ENCODE measurements around the gene TMEM53.

DNA sequence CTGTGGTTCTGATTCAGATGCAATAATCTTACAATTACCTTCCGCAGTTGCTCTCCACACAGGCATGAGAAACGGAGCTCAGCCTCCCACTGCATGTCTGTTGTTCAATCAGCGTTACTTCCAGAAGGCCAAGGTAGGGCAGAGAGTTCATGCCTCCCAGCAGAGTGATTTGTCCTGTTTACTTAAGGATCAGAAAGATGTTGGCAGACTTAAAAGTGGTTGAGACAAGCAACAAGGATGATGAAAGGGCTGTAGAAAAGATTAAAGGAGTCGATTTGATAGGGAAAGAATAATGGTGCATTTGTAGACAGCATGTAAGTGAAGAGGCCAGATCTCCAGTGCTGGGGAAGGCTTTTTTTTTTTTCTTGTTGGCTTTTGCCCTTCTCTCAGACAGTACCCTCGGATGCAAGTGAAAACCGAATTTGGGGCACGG, 26.9 kb upstream of the TMEM53 start:
- TF ChIP-seq, protein P1, sequence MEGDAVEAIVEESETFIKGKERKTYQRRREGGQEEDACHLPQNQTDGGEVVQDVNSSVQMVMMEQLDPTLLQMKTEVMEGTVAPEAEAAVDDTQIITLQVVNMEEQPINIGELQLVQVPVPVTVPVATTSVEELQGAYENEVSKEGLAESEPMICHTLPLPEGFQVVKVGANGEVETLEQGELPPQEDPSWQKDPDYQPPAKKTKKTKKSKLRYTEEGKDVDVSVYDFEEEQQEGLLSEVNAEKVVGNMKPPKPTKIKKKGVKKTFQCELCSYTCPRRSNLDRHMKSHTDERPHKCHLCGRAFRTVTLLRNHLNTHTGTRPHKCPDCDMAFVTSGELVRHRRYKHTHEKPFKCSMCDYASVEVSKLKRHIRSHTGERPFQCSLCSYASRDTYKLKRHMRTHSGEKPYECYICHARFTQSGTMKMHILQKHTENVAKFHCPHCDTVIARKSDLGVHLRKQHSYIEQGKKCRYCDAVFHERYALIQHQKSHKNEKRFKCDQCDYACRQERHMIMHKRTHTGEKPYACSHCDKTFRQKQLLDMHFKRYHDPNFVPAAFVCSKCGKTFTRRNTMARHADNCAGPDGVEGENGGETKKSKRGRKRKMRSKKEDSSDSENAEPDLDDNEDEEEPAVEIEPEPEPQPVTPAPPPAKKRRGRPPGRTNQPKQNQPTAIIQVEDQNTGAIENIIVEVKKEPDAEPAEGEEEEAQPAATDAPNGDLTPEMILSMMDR (IDR thresholded peaks at IDR 0.05) = no peak
- TF ChIP-seq POLR2A (IDR thresholded peaks at IDR 0.05) (no peak), POLR2AphosphoS5 (IDR thresholded peaks at IDR 0.05) (no peak)

All from stomach (tissue), 4 donors.